ENCODE data around the gene CSF1R.

DNA sequence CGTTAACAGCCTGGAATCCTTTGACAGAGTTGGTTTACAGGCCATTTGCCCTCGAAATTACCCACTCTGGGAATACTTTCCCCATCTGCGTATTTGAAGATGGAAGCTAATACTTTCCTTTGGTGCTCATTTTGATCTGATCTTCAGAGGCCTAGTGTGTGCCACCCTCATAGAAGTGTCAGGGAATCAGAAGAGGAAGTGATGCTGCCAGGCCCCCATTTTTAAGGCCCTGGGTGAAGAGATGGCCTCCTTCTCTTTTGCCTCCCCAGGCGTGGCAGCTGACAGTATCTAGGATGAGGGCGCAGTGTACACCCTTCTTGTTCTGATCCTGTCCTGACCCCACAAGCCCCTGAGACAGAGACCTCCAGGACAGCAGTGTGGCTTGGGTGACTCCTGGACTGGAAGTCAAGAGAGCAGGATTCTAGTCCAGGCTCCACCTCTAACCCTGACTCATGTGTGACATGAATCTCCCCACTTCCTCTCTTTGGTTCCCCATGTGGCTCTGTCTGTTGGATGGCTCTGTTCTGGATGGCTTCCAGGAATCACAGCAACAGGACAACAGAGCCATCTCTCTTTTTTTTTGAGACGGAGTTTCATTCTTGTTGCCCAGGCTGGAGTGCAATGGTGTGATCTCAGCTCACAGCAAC is 27.8 kb downstream of the CSF1R start:
- TF ChIP-seq, protein P1, sequence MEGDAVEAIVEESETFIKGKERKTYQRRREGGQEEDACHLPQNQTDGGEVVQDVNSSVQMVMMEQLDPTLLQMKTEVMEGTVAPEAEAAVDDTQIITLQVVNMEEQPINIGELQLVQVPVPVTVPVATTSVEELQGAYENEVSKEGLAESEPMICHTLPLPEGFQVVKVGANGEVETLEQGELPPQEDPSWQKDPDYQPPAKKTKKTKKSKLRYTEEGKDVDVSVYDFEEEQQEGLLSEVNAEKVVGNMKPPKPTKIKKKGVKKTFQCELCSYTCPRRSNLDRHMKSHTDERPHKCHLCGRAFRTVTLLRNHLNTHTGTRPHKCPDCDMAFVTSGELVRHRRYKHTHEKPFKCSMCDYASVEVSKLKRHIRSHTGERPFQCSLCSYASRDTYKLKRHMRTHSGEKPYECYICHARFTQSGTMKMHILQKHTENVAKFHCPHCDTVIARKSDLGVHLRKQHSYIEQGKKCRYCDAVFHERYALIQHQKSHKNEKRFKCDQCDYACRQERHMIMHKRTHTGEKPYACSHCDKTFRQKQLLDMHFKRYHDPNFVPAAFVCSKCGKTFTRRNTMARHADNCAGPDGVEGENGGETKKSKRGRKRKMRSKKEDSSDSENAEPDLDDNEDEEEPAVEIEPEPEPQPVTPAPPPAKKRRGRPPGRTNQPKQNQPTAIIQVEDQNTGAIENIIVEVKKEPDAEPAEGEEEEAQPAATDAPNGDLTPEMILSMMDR (tag by site-specific recombination; IDR thresholded peaks at IDR 0.05) = no peak
- no peak for TF ChIP-seq ZNF530 (tag by site-specific recombination; IDR thresholded peaks at IDR 0.05; ENCODE audit: low read depth)

Data from HEK293 (cell line).